Measurements from ENCODE around the gene FADS3. TPM values are rescaled to one million over a fixed set of nuclear protein-coding genes. Genes with fewer than 3 reads are reported as not detected.
"Not testable (repeated sequence)": the region's sequence is repeated elsewhere in the genome, so short reads cannot be mapped to it uniquely, and the experiment has no call there.

FADS3 gene
- total RNA-seq, 1 donor from 2014 or later = 117 TPM

GRCh38 chr11:61883327-61883726, 8.0 kb downstream of the FADS3 start:
- no peak for TF ChIP-seq CTCF (IDR thresholded peaks at IDR 0.05)
- H3K9me3 Mint-ChIP-seq (ENCODE audit: unreplicated experiment) = no peaks in the 10 kb centered on the region
- no peaks in the 10 kb centered on the region for H3K27me3 Mint-ChIP-seq (ENCODE audit: unreplicated experiment)
- peaks cover 4% of the 10 kb centered on the region for H3K36me3 Mint-ChIP-seq (ENCODE audit: unreplicated experiment)
- peaks cover 57% of the 10 kb centered on the region for H3K4me1 Mint-ChIP-seq (ENCODE audit: unreplicated experiment)
- H3K4me3 Mint-ChIP-seq (ENCODE audit: unreplicated experiment) = no peak overlapping the region
- no peak overlapping the region for H3K27ac Mint-ChIP-seq (ENCODE audit: unreplicated experiment)
- no peak for DNase-seq (ENCODE audit: extremely low spot score, unreplicated experiment)

- Mint-ChIP-seq H3K27me3 (ENCODE audit: unreplicated experiment) (no peaks in the 10 kb centered on the region), H3K4me3 (ENCODE audit: unreplicated experiment) (no peak overlapping the region), H3K27ac (ENCODE audit: unreplicated experiment) (no peak overlapping the region), H3K9me3 (ENCODE audit: unreplicated experiment) (no peaks in the 10 kb centered on the region), H3K36me3 (ENCODE audit: unreplicated experiment) (peaks cover 7% of the 10 kb centered on the region), H3K4me1 (ENCODE audit: unreplicated experiment) (peaks cover 52% of the 10 kb centered on the region)
- no peak for TF ChIP-seq CTCF (IDR thresholded peaks at IDR 0.05)
- no peak for DNase-seq (ENCODE audit: extremely low spot score, unreplicated experiment)
Observed at GRCh38 chr11:61882879-61883278, 8.5 kb downstream of the FADS3 start.

GRCh38 chr11:61882267-61882666, 9.1 kb downstream of the FADS3 start:
- H3K27ac Mint-ChIP-seq (ENCODE audit: unreplicated experiment) = peak overlapping the region; percentile 7
- not testable (repeated sequence) for H3K27me3 Mint-ChIP-seq (ENCODE audit: unreplicated experiment); H3K4me3 Mint-ChIP-seq (ENCODE audit: unreplicated experiment)

GRCh38 chr11:61881397-61881796, 9.9 kb downstream of the FADS3 start:
- peak overlapping the region; percentile 40 for H3K27ac Mint-ChIP-seq (ENCODE audit: unreplicated experiment)
- H3K4me1 Mint-ChIP-seq (ENCODE audit: unreplicated experiment) = peaks cover 40% of the 10 kb centered on the region
- no peak overlapping the region for H3K4me3 Mint-ChIP-seq (ENCODE audit: unreplicated experiment)
- H3K36me3 Mint-ChIP-seq (ENCODE audit: unreplicated experiment) = peaks cover 11% of the 10 kb centered on the region
- TF ChIP-seq CTCF (IDR thresholded peaks at IDR 0.05) = no peak
- no peaks in the 10 kb centered on the region for H3K9me3 Mint-ChIP-seq (ENCODE audit: unreplicated experiment)
- DNase-seq (ENCODE audit: extremely low spot score, unreplicated experiment) = no peak
- H3K27me3 Mint-ChIP-seq (ENCODE audit: unreplicated experiment) = no peaks in the 10 kb centered on the region

More at GRCh38 chr11:61882267-61882666, 9.1 kb downstream of the FADS3 start:
- peaks cover 46% of the 10 kb centered on the region for H3K4me1 Mint-ChIP-seq (ENCODE audit: unreplicated experiment)
- H3K36me3 Mint-ChIP-seq (ENCODE audit: unreplicated experiment); DNase-seq (ENCODE audit: extremely low spot score, unreplicated experiment); H3K9me3 Mint-ChIP-seq (ENCODE audit: unreplicated experiment): not testable (repeated sequence)

- H3K9me3 Mint-ChIP-seq (ENCODE audit: unreplicated experiment) = no peaks in the 10 kb centered on the region
- TF ChIP-seq CTCF (IDR thresholded peaks at IDR 0.05) = no peak
- no peak overlapping the region for H3K27ac Mint-ChIP-seq (ENCODE audit: unreplicated experiment)
- no peak for DNase-seq (ENCODE audit: extremely low spot score, unreplicated experiment)
- H3K27me3 Mint-ChIP-seq (ENCODE audit: unreplicated experiment) = no peaks in the 10 kb centered on the region
- no peak overlapping the region for H3K4me3 Mint-ChIP-seq (ENCODE audit: unreplicated experiment)
- H3K36me3 Mint-ChIP-seq (ENCODE audit: unreplicated experiment) = peaks cover 13% of the 10 kb centered on the region
- peaks cover 38% of the 10 kb centered on the region for H3K4me1 Mint-ChIP-seq (ENCODE audit: unreplicated experiment)
Observed at GRCh38 chr11:61880454-61880853, 10.9 kb downstream of the FADS3 start.

- TF ChIP-seq CTCF (IDR thresholded peaks at IDR 0.05) = no peak
- peak overlapping the region; percentile 15 for H3K27ac Mint-ChIP-seq (ENCODE audit: unreplicated experiment)
- DNase-seq (ENCODE audit: extremely low spot score, unreplicated experiment) = no peak
- no peaks in the 10 kb centered on the region for H3K9me3 Mint-ChIP-seq (ENCODE audit: unreplicated experiment)
- no peak overlapping the region for H3K4me3 Mint-ChIP-seq (ENCODE audit: unreplicated experiment)
- H3K4me1 Mint-ChIP-seq (ENCODE audit: unreplicated experiment) = peaks cover 36% of the 10 kb centered on the region
- no peaks in the 10 kb centered on the region for H3K27me3 Mint-ChIP-seq (ENCODE audit: unreplicated experiment)
- H3K36me3 Mint-ChIP-seq (ENCODE audit: unreplicated experiment) = peaks cover 13% of the 10 kb centered on the region
Observed at GRCh38 chr11:61880031-61880430, 11.3 kb downstream of the FADS3 start.
